ENCODE results near the gene CYP46A1.

DNA sequence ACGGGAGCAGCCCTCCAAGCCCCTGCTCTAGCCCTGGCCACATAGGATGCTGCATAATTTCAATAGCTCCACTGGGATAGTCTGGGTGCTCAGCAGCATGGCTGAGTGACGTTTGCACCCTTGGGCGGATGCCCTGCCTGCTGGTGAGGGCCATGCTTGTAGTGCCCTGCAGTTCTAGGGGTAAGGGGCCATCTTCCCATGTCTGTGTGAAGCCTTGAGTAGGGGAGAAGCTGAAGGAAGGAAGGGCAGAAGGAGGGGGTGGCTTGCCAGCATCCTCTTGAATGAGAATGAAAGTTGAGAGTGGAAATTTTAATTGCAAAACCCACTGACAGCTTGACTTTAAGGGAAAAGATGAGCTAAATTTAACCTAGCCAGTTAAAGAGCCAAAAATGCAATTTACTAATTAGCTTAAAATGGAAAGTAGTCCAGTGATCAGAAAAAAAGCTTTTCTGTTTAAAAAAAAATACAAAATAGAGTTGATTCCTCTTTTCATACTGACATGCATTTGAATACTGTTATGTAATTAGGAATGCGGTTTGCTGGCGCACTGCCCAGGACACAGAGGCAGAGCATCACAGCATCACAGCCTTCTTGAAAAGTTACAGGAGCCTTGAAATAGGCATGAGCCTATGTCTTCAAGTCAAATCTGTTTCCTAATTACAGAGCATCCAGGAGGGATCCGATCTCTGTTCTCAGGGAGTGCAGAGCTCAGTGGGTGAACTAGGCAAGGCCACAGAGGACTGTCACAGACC, 90.6 kb downstream of the CYP46A1 start:
- TF ChIP-seq, protein P1, sequence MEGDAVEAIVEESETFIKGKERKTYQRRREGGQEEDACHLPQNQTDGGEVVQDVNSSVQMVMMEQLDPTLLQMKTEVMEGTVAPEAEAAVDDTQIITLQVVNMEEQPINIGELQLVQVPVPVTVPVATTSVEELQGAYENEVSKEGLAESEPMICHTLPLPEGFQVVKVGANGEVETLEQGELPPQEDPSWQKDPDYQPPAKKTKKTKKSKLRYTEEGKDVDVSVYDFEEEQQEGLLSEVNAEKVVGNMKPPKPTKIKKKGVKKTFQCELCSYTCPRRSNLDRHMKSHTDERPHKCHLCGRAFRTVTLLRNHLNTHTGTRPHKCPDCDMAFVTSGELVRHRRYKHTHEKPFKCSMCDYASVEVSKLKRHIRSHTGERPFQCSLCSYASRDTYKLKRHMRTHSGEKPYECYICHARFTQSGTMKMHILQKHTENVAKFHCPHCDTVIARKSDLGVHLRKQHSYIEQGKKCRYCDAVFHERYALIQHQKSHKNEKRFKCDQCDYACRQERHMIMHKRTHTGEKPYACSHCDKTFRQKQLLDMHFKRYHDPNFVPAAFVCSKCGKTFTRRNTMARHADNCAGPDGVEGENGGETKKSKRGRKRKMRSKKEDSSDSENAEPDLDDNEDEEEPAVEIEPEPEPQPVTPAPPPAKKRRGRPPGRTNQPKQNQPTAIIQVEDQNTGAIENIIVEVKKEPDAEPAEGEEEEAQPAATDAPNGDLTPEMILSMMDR (IDR thresholded peaks at IDR 0.05; ENCODE audit: low read depth, low read length, missing input control), result no peak
- TF ChIP-seq RAD21 (IDR thresholded peaks at IDR 0.05) (no peak), GABPA (IDR thresholded peaks at IDR 0.05 in 1 of 2, conservative IDR thresholded peaks at IDR 0.05 in 1 of 2) (no peak), SP1 (IDR thresholded peaks at IDR 0.05) (no peak), RXRA (IDR thresholded peaks at IDR 0.05) (no peak), TAF1 (conservative IDR thresholded peaks at IDR 0.05) (no peak), YY1 (IDR thresholded peaks at IDR 0.05) (no peak), FOXA2 (IDR thresholded peaks at IDR 0.05) (no peak), HNF4A (conservative IDR thresholded peaks at IDR 0.05) (no peak), FOXA1 (IDR thresholded peaks at IDR 0.05) (no peak)
- TF ChIP-seq, protein P2, sequence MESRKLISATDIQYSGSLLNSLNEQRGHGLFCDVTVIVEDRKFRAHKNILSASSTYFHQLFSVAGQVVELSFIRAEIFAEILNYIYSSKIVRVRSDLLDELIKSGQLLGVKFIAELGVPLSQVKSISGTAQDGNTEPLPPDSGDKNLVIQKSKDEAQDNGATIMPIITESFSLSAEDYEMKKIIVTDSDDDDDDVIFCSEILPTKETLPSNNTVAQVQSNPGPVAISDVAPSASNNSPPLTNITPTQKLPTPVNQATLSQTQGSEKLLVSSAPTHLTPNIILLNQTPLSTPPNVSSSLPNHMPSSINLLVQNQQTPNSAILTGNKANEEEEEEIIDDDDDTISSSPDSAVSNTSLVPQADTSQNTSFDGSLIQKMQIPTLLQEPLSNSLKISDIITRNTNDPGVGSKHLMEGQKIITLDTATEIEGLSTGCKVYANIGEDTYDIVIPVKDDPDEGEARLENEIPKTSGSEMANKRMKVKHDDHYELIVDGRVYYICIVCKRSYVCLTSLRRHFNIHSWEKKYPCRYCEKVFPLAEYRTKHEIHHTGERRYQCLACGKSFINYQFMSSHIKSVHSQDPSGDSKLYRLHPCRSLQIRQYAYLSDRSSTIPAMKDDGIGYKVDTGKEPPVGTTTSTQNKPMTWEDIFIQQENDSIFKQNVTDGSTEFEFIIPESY (IDR thresholded peaks at IDR 0.05), result no peak
- TF ChIP-seq, protein P3, sequence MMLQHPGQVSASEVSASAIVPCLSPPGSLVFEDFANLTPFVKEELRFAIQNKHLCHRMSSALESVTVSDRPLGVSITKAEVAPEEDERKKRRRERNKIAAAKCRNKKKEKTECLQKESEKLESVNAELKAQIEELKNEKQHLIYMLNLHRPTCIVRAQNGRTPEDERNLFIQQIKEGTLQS (IDR thresholded peaks at IDR 0.05), result no peak
- TF ChIP-seq, protein P4, sequence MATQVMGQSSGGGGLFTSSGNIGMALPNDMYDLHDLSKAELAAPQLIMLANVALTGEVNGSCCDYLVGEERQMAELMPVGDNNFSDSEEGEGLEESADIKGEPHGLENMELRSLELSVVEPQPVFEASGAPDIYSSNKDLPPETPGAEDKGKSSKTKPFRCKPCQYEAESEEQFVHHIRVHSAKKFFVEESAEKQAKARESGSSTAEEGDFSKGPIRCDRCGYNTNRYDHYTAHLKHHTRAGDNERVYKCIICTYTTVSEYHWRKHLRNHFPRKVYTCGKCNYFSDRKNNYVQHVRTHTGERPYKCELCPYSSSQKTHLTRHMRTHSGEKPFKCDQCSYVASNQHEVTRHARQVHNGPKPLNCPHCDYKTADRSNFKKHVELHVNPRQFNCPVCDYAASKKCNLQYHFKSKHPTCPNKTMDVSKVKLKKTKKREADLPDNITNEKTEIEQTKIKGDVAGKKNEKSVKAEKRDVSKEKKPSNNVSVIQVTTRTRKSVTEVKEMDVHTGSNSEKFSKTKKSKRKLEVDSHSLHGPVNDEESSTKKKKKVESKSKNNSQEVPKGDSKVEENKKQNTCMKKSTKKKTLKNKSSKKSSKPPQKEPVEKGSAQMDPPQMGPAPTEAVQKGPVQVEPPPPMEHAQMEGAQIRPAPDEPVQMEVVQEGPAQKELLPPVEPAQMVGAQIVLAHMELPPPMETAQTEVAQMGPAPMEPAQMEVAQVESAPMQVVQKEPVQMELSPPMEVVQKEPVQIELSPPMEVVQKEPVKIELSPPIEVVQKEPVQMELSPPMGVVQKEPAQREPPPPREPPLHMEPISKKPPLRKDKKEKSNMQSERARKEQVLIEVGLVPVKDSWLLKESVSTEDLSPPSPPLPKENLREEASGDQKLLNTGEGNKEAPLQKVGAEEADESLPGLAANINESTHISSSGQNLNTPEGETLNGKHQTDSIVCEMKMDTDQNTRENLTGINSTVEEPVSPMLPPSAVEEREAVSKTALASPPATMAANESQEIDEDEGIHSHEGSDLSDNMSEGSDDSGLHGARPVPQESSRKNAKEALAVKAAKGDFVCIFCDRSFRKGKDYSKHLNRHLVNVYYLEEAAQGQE (IDR thresholded peaks at IDR 0.05), result no peak
- TF ChIP-seq, protein P5, sequence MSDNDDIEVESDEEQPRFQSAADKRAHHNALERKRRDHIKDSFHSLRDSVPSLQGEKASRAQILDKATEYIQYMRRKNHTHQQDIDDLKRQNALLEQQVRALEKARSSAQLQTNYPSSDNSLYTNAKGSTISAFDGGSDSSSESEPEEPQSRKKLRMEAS (IDR thresholded peaks at IDR 0.05), result no peak

Data from liver (tissue), 3 donors.